Melanocyte of skin (primary cell): ENCODE measurements around the gene HMGXB4. TPM values are rescaled to one million over a fixed set of nuclear protein-coding genes. Genes with fewer than 3 reads are reported as not detected.

ENCODE experiments used
- small RNA-seq, 2 donors: library from RNA; depleted of rRNA; stranded (forward); fragments of <200 nt; gene quantifications; one replicate each; pipeline ENCODE3, GENCODE V24; 2012
- total RNA-seq, 2 donors: library from RNA; depleted of rRNA; stranded (reverse); fragments of >200 nt; gene quantifications; 2 replicates each; pipeline ENCODE4 v1.2.3, GENCODE V29; 2012

The HMGXB4 gene
- total RNA-seq = 10 to 100 TPM; 17.6 to 20.3 TPM

GRCh38 chr22:35257321-35258190 is at the start of gene HMGXB4:
Gene HMGXB4 (plus strand): TSS chr22:35257493. CDS start chr22:35262391, 4,898 bp downstream.

GRCh38 chr22:35299673-35300499 is 42.6 kb downstream of the HMGXB4 start, which contains the start of gene TOM1:
Gene TOM1 (plus strand): TSS chr22:35299894. CDS start chr22:35299929, 35 bp downstream.

Small RNAs within 50 kb of the gene (small RNA-seq; reads per million reads assigned to genes)
- gene MIR3909 (5.4 to 8.8 reads per million in 2 donors), gene MIR6069 (0 reads per million in 2 donors), gene RNU7-167P (0 to 0.09 reads per million in 2 donors)

Other genes starting within 250 kb of the HMGXB4 start
- not detected for gene ISX, start 191.3 kb upstream of the HMGXB4 start, total RNA-seq
- gene TOM1, start 42.4 kb downstream of the HMGXB4 start, total RNA-seq = 10 to 100 TPM; 77.8 to 81.9 TPM
- gene HMOX1, start 123.6 kb downstream of the HMGXB4 start, total RNA-seq = 10 to 100 TPM; 22.7 to 54.3 TPM
- gene MCM5, start 142.6 kb downstream of the HMGXB4 start, total RNA-seq = 10 to 100 TPM; 28.6 to 71.9 TPM